H9 (cell line): ENCODE results near the gene ATP10B. TPM values are rescaled to one million over a fixed set of nuclear protein-coding genes. Genes with fewer than 3 reads are reported as not detected.

ENCODE experiments used
- DNase-seq: peaks from one replicate; pipeline ENCODE4 v3.0.0-alpha.2; 2017
- H2AFZ ChIP-seq: one replicate; pipeline ENCODE4 v1.6.1; 2013; ENCODE audit warnings: mild to moderate bottlenecking, low read length, control low read depth, moderate library complexity
- H2AK5ac ChIP-seq: 2 replicates; pipeline ENCODE4 v1.6.1; 2013; ENCODE audit warnings: low read length, control low read depth, mixed read lengths; ENCODE audit not compliant: insufficient read length
- H2BK120ac ChIP-seq: one replicate; pipeline ENCODE4 v1.6.1; 2013; ENCODE audit warnings: low read depth, mild to moderate bottlenecking, low read length, control low read depth, inconsistent platforms; ENCODE audit not compliant: poor library complexity, severe bottlenecking
- H2BK12ac ChIP-seq: 2 replicates; pipeline ENCODE4 v1.6.1; 2013; ENCODE audit warnings: low read length, control low read depth, mixed read lengths, low read depth; ENCODE audit not compliant: insufficient read length
- H2BK15ac ChIP-seq: 2 replicates; pipeline ENCODE4 v1.6.1; 2013; ENCODE audit warnings: low read depth, low read length, control low read depth
- H2BK20ac ChIP-seq: one replicate; pipeline ENCODE4 v1.6.1; 2013; ENCODE audit warnings: low read depth, mild to moderate bottlenecking, low read length, control low read depth, inconsistent platforms; ENCODE audit not compliant: poor library complexity, severe bottlenecking
- H2BK5ac ChIP-seq: 2 replicates; pipeline ENCODE4 v1.6.1; 2013; ENCODE audit warnings: low read length, control low read depth, mixed read lengths; ENCODE audit not compliant: insufficient read length
- H3K14ac ChIP-seq: 2 replicates; pipeline ENCODE4 v1.6.1; 2013; ENCODE audit warnings: low read length, control low read depth; ENCODE audit not compliant: insufficient read depth
- H3K18ac ChIP-seq: 2 replicates; pipeline ENCODE4 v1.6.1; 2013; ENCODE audit warnings: low read depth, mild to moderate bottlenecking, mixed read lengths, low read length, control low read depth; ENCODE audit not compliant: insufficient read length
- H3K23ac ChIP-seq: 2 replicates; pipeline ENCODE4 v1.6.1; 2013; ENCODE audit warnings: low read length, control low read depth, mixed read lengths, low read depth; ENCODE audit not compliant: insufficient read length
- H3K23me2 ChIP-seq: 2 replicates; pipeline ENCODE4 v1.6.1; 2013; ENCODE audit warnings: low read depth, mild to moderate bottlenecking, mixed read lengths, low read length, control low read depth; ENCODE audit not compliant: insufficient read length, poor library complexity, severe bottlenecking
- H3K27ac ChIP-seq: 2 replicates; pipeline ENCODE4 v1.5.1; 2013; ENCODE audit warnings: low read length, control low read depth, mixed read lengths, low read depth; ENCODE audit not compliant: insufficient read length
- H3K27me3 ChIP-seq: 2 replicates; pipeline ENCODE4 v1.6.1; 2013; ENCODE audit warnings: low read length, control low read depth, inconsistent platforms; ENCODE audit not compliant: insufficient read depth
- H3K4ac ChIP-seq: 2 replicates; pipeline ENCODE4 v1.6.1; 2013; ENCODE audit warnings: low read depth, mild to moderate bottlenecking, control low read depth, inconsistent platforms, low read length, moderate library complexity
- H3K4me1 ChIP-seq: 2 replicates; pipeline ENCODE4 v1.6.1; 2013; ENCODE audit warnings: low read length, control low read depth, inconsistent platforms; ENCODE audit not compliant: insufficient read depth
- H3K4me2 ChIP-seq: 2 replicates; pipeline ENCODE4 v1.6.1; 2013; ENCODE audit warnings: low read length, control low read depth, mixed read lengths; ENCODE audit not compliant: insufficient read length, insufficient read depth
- H3K56ac ChIP-seq: 2 replicates; pipeline ENCODE4 v1.6.1; 2013; ENCODE audit warnings: low read depth, mild to moderate bottlenecking, mixed read lengths, low read length, control low read depth; ENCODE audit not compliant: insufficient read length
- H3K79me1 ChIP-seq: 2 replicates; pipeline ENCODE4 v1.6.1; 2013; ENCODE audit warnings: low read depth, mild to moderate bottlenecking, moderate library complexity, low read length, control low read depth, inconsistent platforms; ENCODE audit not compliant: insufficient read depth, poor library complexity, severe bottlenecking
- H3K79me2 ChIP-seq: 2 replicates; pipeline ENCODE4 v1.6.1; 2013; ENCODE audit warnings: low read length, control low read depth, inconsistent platforms; ENCODE audit not compliant: insufficient read depth
- H3K9ac ChIP-seq: 2 replicates; pipeline ENCODE4 v1.6.1; 2013; ENCODE audit warnings: low read length, control low read depth, mixed read lengths; ENCODE audit not compliant: insufficient read length; ENCODE audit errors: extremely low read depth
- H3K9me3 ChIP-seq: one replicate; pipeline ENCODE4 v1.6.1; 2013; ENCODE audit warnings: low read depth, low read length, inconsistent platforms; ENCODE audit not compliant: control insufficient read depth
- H3T11ph ChIP-seq: one replicate; pipeline ENCODE4 v1.6.1; 2013; ENCODE audit warnings: mild to moderate bottlenecking, low read length, control low read depth, inconsistent platforms
- H4K20me1 ChIP-seq: one replicate; pipeline ENCODE4 v1.6.1; 2013; ENCODE audit not compliant: control insufficient read depth, insufficient read length, insufficient read depth
- H4K5ac ChIP-seq: 2 replicates; pipeline ENCODE4 v1.6.1; 2013; ENCODE audit warnings: low read depth, mild to moderate bottlenecking, mixed read lengths, low read length, control low read depth; ENCODE audit not compliant: insufficient read length
- H4K8ac ChIP-seq: replicated peaks from 2 replicates; pipeline ENCODE4 v1.6.1; 2013; ENCODE audit warnings: low read length, control low read depth, mixed read lengths, low read depth; ENCODE audit not compliant: insufficient read length
- H4K91ac ChIP-seq: 2 replicates; pipeline ENCODE4 v1.6.1; 2013; ENCODE audit warnings: low read depth, mild to moderate bottlenecking, moderate library complexity, mixed read lengths, low read length, control low read depth; ENCODE audit not compliant: insufficient read length
- H3K27ac Mint-ChIP-seq, 3 experiments: 2 replicates in 2 of 3; 3 replicates in 1 of 3; pipeline ENCODE4 v1.8.0; 2020 to 2021; ENCODE audit warnings: mixed read lengths in 3 of 3, mild to moderate bottlenecking in 1 of 3, moderate library complexity in 1 of 3
- H3K27me3 Mint-ChIP-seq: 2 replicates; pipeline ENCODE4 v1.8.0; 2021; ENCODE audit warnings: low read depth, mild to moderate bottlenecking, moderate library complexity, mixed read lengths
- H3K36me3 Mint-ChIP-seq, 3 experiments: 2 replicates in 2 of 3; 3 replicates in 1 of 3; pipeline ENCODE4 v1.8.0; 2020 to 2021; ENCODE audit warnings: low read depth in 3 of 3, mixed read lengths in 3 of 3; ENCODE audit not compliant: insufficient read depth in 1 of 3
- H3K4me1 Mint-ChIP-seq, 2 experiments: 2 replicates each; pipeline ENCODE4 v1.8.0; 2020; ENCODE audit warnings: mixed read lengths in 2 of 2
- H3K4me3 Mint-ChIP-seq, 2 experiments: 2 replicates in 1 of 2; 3 replicates in 1 of 2; pipeline ENCODE4 v1.8.0; 2020 to 2021; ENCODE audit warnings: mild to moderate bottlenecking in 2 of 2, mixed read lengths in 2 of 2, moderate library complexity in 1 of 2
- H3K9me3 Mint-ChIP-seq, 2 experiments: 2 replicates in 1 of 2; 3 replicates in 1 of 2; pipeline ENCODE4 v1.8.0; 2020; ENCODE audit warnings: mild to moderate bottlenecking in 2 of 2, mixed read lengths in 2 of 2, moderate library complexity in 1 of 2
- WGBS: extraction: QIAGEN DNeasy Blood & Tissue Kit; methylation state at CpG from one replicate; pipeline ENCODE4 v1.1.7; 2013; ENCODE audit warnings: missing lambda C conversion rate, low lambda C conversion rate, mixed read lengths; ENCODE audit not compliant: insufficient read length; ENCODE audit errors: extremely low coverage; 5-methylcytosine and 5-hydroxymethylcytosine counted together
- total RNA-seq: library from RNA; stranded (reverse); gene quantifications from 2 replicates; pipeline ENCODE4 v1.2.1, GENCODE V29; 2021
- TF ChIP-seq, protein P1 (sequence below): fragments of 200-600 bp; sonication (generic); conservative IDR thresholded peaks from 3 replicates; pipeline ENCODE4 v1.8.0; 2021; ENCODE audit warnings: antibody characterized with exemption, mild to moderate bottlenecking

ATP10B gene
- total RNA-seq, 1 experiment from 2014 or later = 0.42 TPM

DNA sequence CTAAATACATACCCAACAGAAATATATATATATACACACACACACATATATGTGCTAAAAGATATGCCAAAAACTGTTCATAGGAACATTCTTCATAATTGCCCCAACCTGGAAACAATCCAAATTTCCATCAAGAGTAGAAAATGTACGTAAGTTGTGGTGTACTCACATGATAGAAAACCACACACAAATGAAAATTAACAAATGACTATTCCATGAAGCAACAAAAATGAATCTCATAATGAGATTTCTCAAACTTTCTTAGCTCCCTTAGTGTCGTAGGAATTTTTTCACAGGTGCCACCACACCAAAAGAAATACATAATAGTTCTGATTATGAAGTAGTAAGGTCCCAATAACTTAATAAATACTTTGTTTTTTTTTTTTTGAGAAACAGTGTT lies 7.8 kb downstream of the ATP10B start:
- Mint-ChIP-seq H3K36me3 (no peaks in the 10 kb centered on the region), H3K4me3 (no peak overlapping the region), H3K27me3 (peaks cover 2% of the 10 kb centered on the region; the same call in 1 of the 2 replicates), H3K9me3 (no peaks in the 10 kb centered on the region), H3K4me1 (no peaks in the 10 kb centered on the region), H3K27ac (no peak overlapping the region)
- no peak overlapping the region for H4K8ac ChIP-seq
- no peaks in the 10 kb centered on the region for H3K27me3 ChIP-seq
- no peak overlapping the region for H2BK15ac ChIP-seq
- H3K23me2 ChIP-seq = no peaks in the 10 kb centered on the region
- no peak overlapping the region for H2AFZ ChIP-seq
- no peak overlapping the region for H3K56ac ChIP-seq
- no peak overlapping the region for H3K14ac ChIP-seq
- no peak overlapping the region for H2BK5ac ChIP-seq
- no peak overlapping the region for H2BK12ac ChIP-seq
- H3K79me1 ChIP-seq = no peaks in the 10 kb centered on the region
- WGBS = no CpG with 5 or more reads among the region's 2 CpGs
- no peak overlapping the region for H4K91ac ChIP-seq
- H3K18ac ChIP-seq = no peak overlapping the region
- H3K4me2 ChIP-seq = no peak overlapping the region
- H3K4ac ChIP-seq = no peak overlapping the region
- H3K4me1 ChIP-seq = no peaks in the 10 kb centered on the region
- no peak overlapping the region for H2AK5ac ChIP-seq
- no peak for DNase-seq
- H2BK20ac ChIP-seq = no peak overlapping the region
- H4K5ac ChIP-seq = no peak overlapping the region
- no peaks in the 10 kb centered on the region for H3K79me2 ChIP-seq
- H3K9ac ChIP-seq = no peak overlapping the region
- H3K27ac ChIP-seq = no peak overlapping the region
- TF ChIP-seq, protein P1, sequence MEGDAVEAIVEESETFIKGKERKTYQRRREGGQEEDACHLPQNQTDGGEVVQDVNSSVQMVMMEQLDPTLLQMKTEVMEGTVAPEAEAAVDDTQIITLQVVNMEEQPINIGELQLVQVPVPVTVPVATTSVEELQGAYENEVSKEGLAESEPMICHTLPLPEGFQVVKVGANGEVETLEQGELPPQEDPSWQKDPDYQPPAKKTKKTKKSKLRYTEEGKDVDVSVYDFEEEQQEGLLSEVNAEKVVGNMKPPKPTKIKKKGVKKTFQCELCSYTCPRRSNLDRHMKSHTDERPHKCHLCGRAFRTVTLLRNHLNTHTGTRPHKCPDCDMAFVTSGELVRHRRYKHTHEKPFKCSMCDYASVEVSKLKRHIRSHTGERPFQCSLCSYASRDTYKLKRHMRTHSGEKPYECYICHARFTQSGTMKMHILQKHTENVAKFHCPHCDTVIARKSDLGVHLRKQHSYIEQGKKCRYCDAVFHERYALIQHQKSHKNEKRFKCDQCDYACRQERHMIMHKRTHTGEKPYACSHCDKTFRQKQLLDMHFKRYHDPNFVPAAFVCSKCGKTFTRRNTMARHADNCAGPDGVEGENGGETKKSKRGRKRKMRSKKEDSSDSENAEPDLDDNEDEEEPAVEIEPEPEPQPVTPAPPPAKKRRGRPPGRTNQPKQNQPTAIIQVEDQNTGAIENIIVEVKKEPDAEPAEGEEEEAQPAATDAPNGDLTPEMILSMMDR = no peak
- no peak overlapping the region for H2BK120ac ChIP-seq
- no peaks in the 10 kb centered on the region for H4K20me1 ChIP-seq
- no peak overlapping the region for H3K23ac ChIP-seq
- H3K9me3 ChIP-seq = no peaks in the 10 kb centered on the region
- H3T11ph ChIP-seq = no peak overlapping the region
